ENCODE results near the gene SENP1. TPM values are rescaled to one million over a fixed set of nuclear protein-coding genes. Genes with fewer than 3 reads are reported as not detected.

Gene SENP1
- total and polyA plus RNA-seq, 2 experiments from 2014 or later = 8.6 to 27.7 TPM

DNA sequence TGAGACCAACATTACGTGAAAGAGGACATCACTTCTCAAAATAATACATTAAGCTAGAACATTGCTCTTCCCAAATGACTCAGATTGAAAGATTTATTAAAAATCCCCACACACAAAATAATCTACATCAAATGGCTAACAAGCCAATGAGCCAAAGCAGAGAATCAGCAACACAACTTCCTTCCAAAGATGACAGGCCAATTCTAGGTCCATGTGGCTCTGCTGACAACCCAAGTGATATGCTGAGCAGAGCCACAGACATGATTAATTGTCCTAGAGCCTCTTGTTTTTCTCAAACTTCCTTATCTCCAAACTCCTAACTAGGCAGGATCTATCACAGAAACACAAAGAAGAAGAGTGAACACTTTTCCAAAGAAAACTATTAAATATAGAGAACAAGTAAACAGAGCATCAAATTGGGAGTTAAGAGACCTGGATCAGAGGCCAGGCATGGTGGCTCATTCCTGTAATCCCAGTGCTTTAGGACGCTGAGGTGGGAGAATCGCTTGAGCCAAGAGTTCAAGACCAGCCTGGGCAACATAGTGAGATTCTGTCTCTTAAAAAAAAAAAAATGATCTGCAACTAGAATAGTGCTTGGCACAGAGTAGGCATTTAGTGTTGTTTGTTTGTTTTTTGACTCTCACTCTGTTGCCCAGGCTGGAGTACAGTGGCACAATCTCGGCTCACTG lies 38.5 kb downstream of the SENP1 start (continued):
- TF ChIP-seq, protein P1, sequence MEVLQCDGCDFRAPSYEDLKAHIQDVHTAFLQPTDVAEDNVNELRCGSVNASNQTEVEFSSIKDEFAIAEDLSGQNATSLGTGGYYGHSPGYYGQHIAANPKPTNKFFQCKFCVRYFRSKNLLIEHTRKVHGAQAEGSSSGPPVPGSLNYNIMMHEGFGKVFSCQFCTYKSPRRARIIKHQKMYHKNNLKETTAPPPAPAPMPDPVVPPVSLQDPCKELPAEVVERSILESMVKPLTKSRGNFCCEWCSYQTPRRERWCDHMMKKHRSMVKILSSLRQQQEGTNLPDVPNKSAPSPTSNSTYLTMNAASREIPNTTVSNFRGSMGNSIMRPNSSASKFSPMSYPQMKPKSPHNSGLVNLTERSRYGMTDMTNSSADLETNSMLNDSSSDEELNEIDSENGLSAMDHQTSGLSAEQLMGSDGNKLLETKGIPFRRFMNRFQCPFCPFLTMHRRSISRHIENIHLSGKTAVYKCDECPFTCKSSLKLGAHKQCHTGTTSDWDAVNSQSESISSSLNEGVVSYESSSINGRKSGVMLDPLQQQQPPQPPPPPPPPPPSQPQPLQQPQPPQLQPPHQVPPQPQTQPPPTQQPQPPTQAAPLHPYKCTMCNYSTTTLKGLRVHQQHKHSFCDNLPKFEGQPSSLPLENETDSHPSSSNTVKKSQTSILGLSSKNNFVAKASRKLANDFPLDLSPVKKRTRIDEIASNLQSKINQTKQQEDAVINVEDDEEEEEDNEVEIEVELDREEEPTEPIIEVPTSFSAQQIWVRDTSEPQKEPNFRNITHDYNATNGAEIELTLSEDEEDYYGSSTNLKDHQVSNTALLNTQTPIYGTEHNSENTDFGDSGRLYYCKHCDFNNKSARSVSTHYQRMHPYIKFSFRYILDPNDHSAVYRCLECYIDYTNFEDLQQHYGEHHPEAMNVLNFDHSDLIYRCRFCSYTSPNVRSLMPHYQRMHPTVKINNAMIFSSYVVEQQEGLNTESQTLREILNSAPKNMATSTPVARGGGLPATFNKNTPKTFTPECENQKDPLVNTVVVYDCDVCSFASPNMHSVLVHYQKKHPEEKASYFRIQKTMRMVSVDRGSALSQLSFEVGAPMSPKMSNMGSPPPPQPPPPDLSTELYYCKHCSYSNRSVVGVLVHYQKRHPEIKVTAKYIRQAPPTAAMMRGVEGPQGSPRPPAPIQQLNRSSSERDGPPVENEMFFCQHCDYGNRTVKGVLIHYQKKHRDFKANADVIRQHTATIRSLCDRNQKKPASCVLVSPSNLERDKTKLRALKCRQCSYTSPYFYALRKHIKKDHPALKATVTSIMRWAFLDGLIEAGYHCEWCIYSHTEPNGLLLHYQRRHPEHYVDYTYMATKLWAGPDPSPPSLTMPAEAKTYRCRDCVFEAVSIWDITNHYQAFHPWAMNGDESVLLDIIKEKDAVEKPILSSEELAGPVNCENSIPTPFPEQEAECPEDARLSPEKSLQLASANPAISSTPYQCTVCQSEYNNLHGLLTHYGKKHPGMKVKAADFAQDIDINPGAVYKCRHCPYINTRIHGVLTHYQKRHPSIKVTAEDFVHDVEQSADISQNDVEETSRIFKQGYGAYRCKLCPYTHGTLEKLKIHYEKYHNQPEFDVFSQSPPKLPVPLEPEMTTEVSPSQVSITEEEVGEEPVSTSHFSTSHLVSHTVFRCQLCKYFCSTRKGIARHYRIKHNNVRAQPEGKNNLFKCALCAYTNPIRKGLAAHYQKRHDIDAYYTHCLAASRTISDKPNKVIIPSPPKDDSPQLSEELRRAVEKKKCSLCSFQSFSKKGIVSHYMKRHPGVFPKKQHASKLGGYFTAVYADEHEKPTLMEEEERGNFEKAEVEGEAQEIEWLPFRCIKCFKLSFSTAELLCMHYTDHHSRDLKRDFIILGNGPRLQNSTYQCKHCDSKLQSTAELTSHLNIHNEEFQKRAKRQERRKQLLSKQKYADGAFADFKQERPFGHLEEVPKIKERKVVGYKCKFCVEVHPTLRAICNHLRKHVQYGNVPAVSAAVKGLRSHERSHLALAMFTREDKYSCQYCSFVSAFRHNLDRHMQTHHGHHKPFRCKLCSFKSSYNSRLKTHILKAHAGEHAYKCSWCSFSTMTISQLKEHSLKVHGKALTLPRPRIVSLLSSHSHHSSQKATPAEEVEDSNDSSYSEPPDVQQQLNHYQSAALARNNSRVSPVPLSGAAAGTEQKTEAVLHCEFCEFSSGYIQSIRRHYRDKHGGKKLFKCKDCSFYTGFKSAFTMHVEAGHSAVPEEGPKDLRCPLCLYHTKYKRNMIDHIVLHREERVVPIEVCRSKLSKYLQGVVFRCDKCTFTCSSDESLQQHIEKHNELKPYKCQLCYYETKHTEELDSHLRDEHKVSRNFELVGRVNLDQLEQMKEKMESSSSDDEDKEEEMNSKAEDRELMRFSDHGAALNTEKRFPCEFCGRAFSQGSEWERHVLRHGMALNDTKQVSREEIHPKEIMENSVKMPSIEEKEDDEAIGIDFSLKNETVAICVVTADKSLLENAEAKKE (CRISPR knock-in tag; IDR thresholded peaks at IDR 0.05) = no peak
- TF ChIP-seq NANOG (IDR thresholded peaks at IDR 0.05; ENCODE audit: borderline replicate concordance) = no peak

GRCh38 chr12:48065041-48065440 lies 40.8 kb downstream of the SENP1 start:
- H3K27me3 Mint-ChIP-seq (ENCODE audit: insufficient read depth, low read depth, poor library complexity) = no peaks in the 10 kb centered on the region
- Histone ChIP-seq H4K20me1 (replicated peaks; ENCODE audit: insufficient read depth) (0 out of 2 replicates have a peak, but pooled peaks cover 7% of the 10 kb centered on the region), H3F3A (replicated peaks; ENCODE audit: low read depth) (no peaks in the 10 kb centered on the region), H3K36me3 (ENCODE audit: insufficient read depth) (peaks cover 31% of the 10 kb centered on the region), H2AFZ (no peak overlapping the region), H3K27me3 (ENCODE audit: insufficient read depth) (no peaks in the 10 kb centered on the region), H3K9me2 (ENCODE audit: insufficient read depth) (no peaks in the 10 kb centered on the region), H3K4me2 (no peak overlapping the region), H3K27ac (ENCODE audit: low read depth) (no peak overlapping the region), H3K79me2 (replicated peaks; ENCODE audit: insufficient read depth) (no peaks in the 10 kb centered on the region), H3K4me1 (ENCODE audit: insufficient read depth) (no peaks in the 10 kb centered on the region), H3K4me3 (no peak overlapping the region)
- TF ChIP-seq JUNB (IDR thresholded peaks at IDR 0.05; ENCODE audit: unreplicated experiment) = no peak
- TF ChIP-seq, protein P2, sequence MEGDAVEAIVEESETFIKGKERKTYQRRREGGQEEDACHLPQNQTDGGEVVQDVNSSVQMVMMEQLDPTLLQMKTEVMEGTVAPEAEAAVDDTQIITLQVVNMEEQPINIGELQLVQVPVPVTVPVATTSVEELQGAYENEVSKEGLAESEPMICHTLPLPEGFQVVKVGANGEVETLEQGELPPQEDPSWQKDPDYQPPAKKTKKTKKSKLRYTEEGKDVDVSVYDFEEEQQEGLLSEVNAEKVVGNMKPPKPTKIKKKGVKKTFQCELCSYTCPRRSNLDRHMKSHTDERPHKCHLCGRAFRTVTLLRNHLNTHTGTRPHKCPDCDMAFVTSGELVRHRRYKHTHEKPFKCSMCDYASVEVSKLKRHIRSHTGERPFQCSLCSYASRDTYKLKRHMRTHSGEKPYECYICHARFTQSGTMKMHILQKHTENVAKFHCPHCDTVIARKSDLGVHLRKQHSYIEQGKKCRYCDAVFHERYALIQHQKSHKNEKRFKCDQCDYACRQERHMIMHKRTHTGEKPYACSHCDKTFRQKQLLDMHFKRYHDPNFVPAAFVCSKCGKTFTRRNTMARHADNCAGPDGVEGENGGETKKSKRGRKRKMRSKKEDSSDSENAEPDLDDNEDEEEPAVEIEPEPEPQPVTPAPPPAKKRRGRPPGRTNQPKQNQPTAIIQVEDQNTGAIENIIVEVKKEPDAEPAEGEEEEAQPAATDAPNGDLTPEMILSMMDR (conservative IDR thresholded peaks at IDR 0.05; ENCODE audit: low read depth in 2 of 2) = no peak
- TF ChIP-seq, protein P3, sequence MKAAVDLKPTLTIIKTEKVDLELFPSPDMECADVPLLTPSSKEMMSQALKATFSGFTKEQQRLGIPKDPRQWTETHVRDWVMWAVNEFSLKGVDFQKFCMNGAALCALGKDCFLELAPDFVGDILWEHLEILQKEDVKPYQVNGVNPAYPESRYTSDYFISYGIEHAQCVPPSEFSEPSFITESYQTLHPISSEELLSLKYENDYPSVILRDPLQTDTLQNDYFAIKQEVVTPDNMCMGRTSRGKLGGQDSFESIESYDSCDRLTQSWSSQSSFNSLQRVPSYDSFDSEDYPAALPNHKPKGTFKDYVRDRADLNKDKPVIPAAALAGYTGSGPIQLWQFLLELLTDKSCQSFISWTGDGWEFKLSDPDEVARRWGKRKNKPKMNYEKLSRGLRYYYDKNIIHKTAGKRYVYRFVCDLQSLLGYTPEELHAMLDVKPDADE (IDR thresholded peaks at IDR 0.05) = no peak
- TF ChIP-seq CREB1 (CRISPR knock-in tag; IDR thresholded peaks at IDR 0.05; ENCODE audit: low read depth) = no peak
- no peak for TF ChIP-seq NANOG (IDR thresholded peaks at IDR 0.05; ENCODE audit: borderline replicate concordance)
- no peak for TF ChIP-seq EZH2phosphoT487 (IDR thresholded peaks at IDR 0.05; ENCODE audit: unreplicated experiment)
- H3K4me3 Mint-ChIP-seq = no peak overlapping the region
- no peaks in the 10 kb centered on the region; the same call in 2 of the 3 replicates for H3K4me1 Mint-ChIP-seq
- no peak overlapping the region for H3K27ac Mint-ChIP-seq
- no peaks in the 10 kb centered on the region for H3K9me3 Mint-ChIP-seq
- DNase-seq (ENCODE audit: low spot score) = no peak
- ATAC-seq = no peak
- peaks cover 48% of the 10 kb centered on the region for H3K36me3 Mint-ChIP-seq (ENCODE audit: low read depth)
